Measurements from ENCODE around the gene SLC9A4. TPM values are rescaled to one million over a fixed set of nuclear protein-coding genes. Genes with fewer than 3 reads are reported as not detected.

Gene SLC9A4
- not detected in 2 replicates for total RNA-seq (ENCODE audit: low replicate concordance)

DNA sequence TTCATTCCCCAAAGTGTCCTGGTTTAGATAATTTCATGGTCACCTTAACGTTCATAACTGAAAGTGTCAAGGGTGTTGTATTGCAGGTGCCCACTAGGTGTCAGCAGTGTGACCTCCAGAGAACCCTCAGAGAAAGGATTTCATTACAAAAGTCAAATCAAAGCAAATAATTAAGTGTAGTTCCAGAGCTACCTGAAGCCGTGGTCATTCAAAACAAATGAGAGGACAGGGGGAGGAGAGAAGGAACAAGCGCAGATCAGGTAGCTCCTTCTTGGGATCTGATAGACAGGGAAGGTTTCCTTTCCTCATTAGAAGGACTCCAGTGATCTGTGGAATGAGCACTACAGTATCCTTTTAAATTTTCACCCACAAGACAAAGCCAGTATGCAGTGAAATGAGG lies at the start of gene SLC9A4:
Gene SLC9A4 (plus strand): TSS at position 207 of the 400 bp plus-strand sequence. CDS start 534 bp downstream, outside the sequence.

Other genes with a start within 250 kb of the SLC9A4 start
- gene IL1RL1, start 161.7 kb upstream of the SLC9A4 start, total RNA-seq (ENCODE audit: low replicate concordance), result 0.23 and 2.0 TPM in 2 replicates
- gene IL18R1, start 117.4 kb upstream of the SLC9A4 start, total RNA-seq (ENCODE audit: low replicate concordance), result 1.1 and 4.3 TPM in 2 replicates
- gene IL18RAP, start 50.1 kb upstream of the SLC9A4 start, total RNA-seq (ENCODE audit: low replicate concordance), result not detected in 2 replicates
- gene SLC9A2, start 146.3 kb downstream of the SLC9A4 start, total RNA-seq (ENCODE audit: low replicate concordance), result not detected in 2 replicates

Measured in smooth muscle cell of the coronary artery (primary cell).